ENCODE measurements around the gene SYNGR1. TPM values are rescaled to one million over a fixed set of nuclear protein-coding genes. Genes with fewer than 3 reads are reported as not detected.

SYNGR1 gene
- polyA plus RNA-seq, 3 donors: 18.0 to 54.9 (median 39.6) TPM

DNA sequence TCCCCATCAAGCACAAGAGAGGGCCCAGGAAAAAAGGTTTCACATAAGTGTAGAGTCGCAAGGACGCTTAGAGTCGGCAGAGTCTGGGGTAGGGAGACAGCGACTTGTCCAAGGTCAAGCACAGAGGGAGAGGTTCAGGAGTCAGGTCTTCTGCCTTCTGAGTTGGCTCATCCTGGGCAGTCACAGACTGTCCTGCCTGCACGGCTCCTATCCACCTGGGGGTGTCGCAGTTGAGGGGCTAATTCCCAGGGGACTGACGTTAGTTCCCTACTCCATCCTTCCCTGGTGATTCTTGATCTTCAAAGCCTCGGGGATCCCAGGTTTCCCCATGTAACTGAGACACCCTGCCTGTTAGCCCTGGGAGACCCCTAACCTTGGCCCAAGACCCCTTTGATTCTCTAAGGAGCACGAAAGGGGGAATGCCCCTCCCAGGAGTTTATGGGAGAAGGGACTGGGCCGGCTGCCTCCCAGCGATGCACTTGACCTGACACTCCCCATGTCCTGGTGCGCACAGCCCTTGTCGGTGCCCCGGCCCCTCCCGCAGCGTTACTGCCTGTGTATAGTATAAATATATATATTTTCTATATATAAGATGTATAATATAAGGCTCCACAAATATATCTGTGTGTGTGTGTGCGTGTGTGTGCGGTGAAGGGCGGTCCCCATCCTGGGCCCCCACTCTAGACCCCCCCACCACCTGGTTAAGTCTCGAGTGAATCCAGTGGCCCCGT, 35.1 kb downstream of the SYNGR1 start:
- Mint-ChIP-seq H3K4me3 (no peak overlapping the region), H3K36me3 (peaks cover 4 to 10% of the 10 kb centered on the region in 2 donors), H3K9me3 (peaks cover 0 to 6% (median 0%) of the 10 kb centered on the region in 7 donors), H3K27ac (no peak overlapping the region), H3K4me1 (peaks cover 14% of the 10 kb centered on the region), H3K27me3 (ENCODE audit: low read depth in 3 of 3) (peaks cover 9 to 37% (median 26%) of the 10 kb centered on the region in 3 donors)
- no peaks in the 10 kb centered on the region for H4K20me1 ChIP-seq (ENCODE audit: insufficient read depth, low read length)
- H3K9me3 ChIP-seq (replicated peaks in 1 of 2; ENCODE audit: control insufficient read depth in 1 of 2, insufficient read depth in 1 of 2, low read length in 2 of 2): no peaks in the 10 kb centered on the region
- H3K27me3 ChIP-seq (ENCODE audit: control insufficient read depth in 2 of 2, insufficient read depth in 2 of 2, low read length in 2 of 2): peaks cover 0 to 8% of the 10 kb centered on the region in 2 donors
- H3K4me1 ChIP-seq (ENCODE audit: control insufficient read depth in 1 of 2, insufficient read depth in 2 of 2, low read length in 2 of 2): peaks cover 10 to 11% of the 10 kb centered on the region in 2 donors
- intact Hi-C loops (cut with micrococcal nuclease): no loop called here
- H2AFZ ChIP-seq (ENCODE audit: insufficient read depth, low read depth, low read length, poor library complexity, severe bottlenecking): no peak overlapping the region
- WGBS (ENCODE audit: insufficient coverage): 77% methylated on average over 6 of the region's 21 CpGs
- no peak overlapping the region for H3K9ac ChIP-seq (ENCODE audit: insufficient read depth, low read length, poor library complexity, severe bottlenecking)
- H3K79me2 ChIP-seq (ENCODE audit: insufficient read depth, low read length): no peaks in the 10 kb centered on the region
- TF ChIP-seq, protein P1, sequence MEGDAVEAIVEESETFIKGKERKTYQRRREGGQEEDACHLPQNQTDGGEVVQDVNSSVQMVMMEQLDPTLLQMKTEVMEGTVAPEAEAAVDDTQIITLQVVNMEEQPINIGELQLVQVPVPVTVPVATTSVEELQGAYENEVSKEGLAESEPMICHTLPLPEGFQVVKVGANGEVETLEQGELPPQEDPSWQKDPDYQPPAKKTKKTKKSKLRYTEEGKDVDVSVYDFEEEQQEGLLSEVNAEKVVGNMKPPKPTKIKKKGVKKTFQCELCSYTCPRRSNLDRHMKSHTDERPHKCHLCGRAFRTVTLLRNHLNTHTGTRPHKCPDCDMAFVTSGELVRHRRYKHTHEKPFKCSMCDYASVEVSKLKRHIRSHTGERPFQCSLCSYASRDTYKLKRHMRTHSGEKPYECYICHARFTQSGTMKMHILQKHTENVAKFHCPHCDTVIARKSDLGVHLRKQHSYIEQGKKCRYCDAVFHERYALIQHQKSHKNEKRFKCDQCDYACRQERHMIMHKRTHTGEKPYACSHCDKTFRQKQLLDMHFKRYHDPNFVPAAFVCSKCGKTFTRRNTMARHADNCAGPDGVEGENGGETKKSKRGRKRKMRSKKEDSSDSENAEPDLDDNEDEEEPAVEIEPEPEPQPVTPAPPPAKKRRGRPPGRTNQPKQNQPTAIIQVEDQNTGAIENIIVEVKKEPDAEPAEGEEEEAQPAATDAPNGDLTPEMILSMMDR (IDR thresholded peaks at IDR 0.05): no peak
- no peak overlapping the region for H3K27ac ChIP-seq (ENCODE audit: low read depth in 1 of 2, low read length in 2 of 2)
- H3K4me2 ChIP-seq (replicated peaks; ENCODE audit: extremely low read depth, low read length, poor library complexity, severe bottlenecking): no peak overlapping the region
- peaks cover 0 to 6% of the 10 kb centered on the region in 2 donors for H3K36me3 ChIP-seq (replicated peaks in 1 of 2; ENCODE audit: control insufficient read depth in 1 of 2, insufficient read depth in 2 of 2, low read length in 2 of 2)
- no peak for DNase-seq
- H3K4me3 ChIP-seq (replicated peaks in 1 of 3; ENCODE audit: low read depth in 2 of 3, low read length in 3 of 3): no peak overlapping the region

DNA sequence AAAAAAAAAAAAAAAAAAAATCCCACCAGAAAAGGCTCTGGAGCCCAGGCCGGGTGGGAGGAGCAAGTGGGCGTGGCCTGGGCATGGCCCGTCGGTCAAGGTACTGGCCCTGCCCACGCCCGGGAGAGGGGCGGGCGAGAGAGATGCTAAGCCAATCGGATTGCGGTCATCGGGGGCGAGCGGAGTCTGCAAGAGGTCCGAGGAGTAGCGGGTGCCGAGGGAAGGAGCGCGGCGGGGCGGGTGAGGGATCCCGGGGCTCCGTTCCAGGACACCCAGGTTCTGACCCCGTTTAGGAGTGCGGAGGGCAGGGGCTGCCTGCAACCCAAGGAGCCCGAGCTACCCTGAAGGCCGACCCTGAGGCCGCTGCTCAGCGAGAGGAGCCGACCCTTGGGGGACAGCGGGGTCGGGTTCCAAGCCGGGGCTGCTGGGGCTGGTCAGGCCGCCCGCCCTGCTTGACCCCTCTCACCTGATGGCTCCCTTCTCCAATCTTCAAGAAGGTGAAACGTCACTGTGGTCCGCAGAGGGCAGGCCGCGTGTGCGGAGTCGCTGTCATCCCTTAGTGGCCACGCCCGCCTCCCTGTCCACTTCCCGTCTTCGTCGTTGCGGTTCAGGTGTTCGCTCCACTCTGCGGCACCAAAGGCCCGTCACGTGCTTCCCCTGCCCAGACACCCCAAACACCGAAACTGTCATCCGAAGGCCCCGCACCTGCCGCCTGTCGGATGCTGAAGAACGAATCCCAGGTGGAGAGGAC, 38.6 kb downstream of the SYNGR1 start:
- H3K4me1 Mint-ChIP-seq: peaks cover 22% of the 10 kb centered on the region
- Histone ChIP-seq H3K4me1 (ENCODE audit: control insufficient read depth in 1 of 2, insufficient read depth in 2 of 2, low read length in 2 of 2) (peaks cover 16 to 25% of the 10 kb centered on the region in 2 donors), H3K4me2 (replicated peaks; ENCODE audit: extremely low read depth, low read length, poor library complexity, severe bottlenecking) (peak overlapping the region; percentile 92), H4K20me1 (ENCODE audit: insufficient read depth, low read length) (no peaks in the 10 kb centered on the region), H2AFZ (ENCODE audit: insufficient read depth, low read depth, low read length, poor library complexity, severe bottlenecking) (peak overlapping the region; percentile 79), H3K4me3 (replicated peaks in 1 of 3; ENCODE audit: low read depth in 2 of 3, low read length in 3 of 3) (peak overlapping the region; percentile 20 to 77 (median 64)), H3K79me2 (ENCODE audit: insufficient read depth, low read length) (no peaks in the 10 kb centered on the region), H3K27me3 (ENCODE audit: control insufficient read depth in 2 of 2, insufficient read depth in 2 of 2, low read length in 2 of 2) (peaks cover 0 to 8% of the 10 kb centered on the region in 2 donors), H3K9me3 (replicated peaks in 1 of 2; ENCODE audit: control insufficient read depth in 1 of 2, insufficient read depth in 1 of 2, low read length in 2 of 2) (no peaks in the 10 kb centered on the region), H3K36me3 (replicated peaks in 1 of 2; ENCODE audit: control insufficient read depth in 1 of 2, insufficient read depth in 2 of 2, low read length in 2 of 2) (no peaks in the 10 kb centered on the region), H3K27ac (ENCODE audit: low read depth in 1 of 2, low read length in 2 of 2) (no peak overlapping the region), H3K9ac (ENCODE audit: insufficient read depth, low read length, poor library complexity, severe bottlenecking) (peak overlapping the region; percentile 58)
- TF ChIP-seq, protein P1 (IDR thresholded peaks at IDR 0.05): no peak
- peak overlapping the region in 2 of 7 donors; percentile 28 to 48 for H3K27ac Mint-ChIP-seq
- peak; percentile 43 to 49 (median 45) for DNase-seq
- intact Hi-C loops (cut with micrococcal nuclease): no loop called here
- H3K9me3 Mint-ChIP-seq: peaks cover 0 to 6% (median 0%) of the 10 kb centered on the region in 7 donors
- H3K4me3 Mint-ChIP-seq: peak overlapping the region; percentile 74 to 87
- WGBS (ENCODE audit: insufficient coverage): 1% methylated on average over 49 of the region's 56 CpGs
- H3K27me3 Mint-ChIP-seq (ENCODE audit: low read depth in 3 of 3): peaks cover 9 to 37% (median 26%) of the 10 kb centered on the region in 3 donors
- peaks cover 0 to 4% of the 10 kb centered on the region in 2 donors for H3K36me3 Mint-ChIP-seq

Data from CD14-positive monocyte (primary cell).